Brain pericyte (primary cell): ENCODE results near the gene GNA15.

ENCODE experiments used
- DNase-seq: peaks from one replicate; pipeline ENCODE4 v3.0.0-alpha.2; 2012; ENCODE audit warnings: low read depth, low spot score

GNA15 gene

DNA sequence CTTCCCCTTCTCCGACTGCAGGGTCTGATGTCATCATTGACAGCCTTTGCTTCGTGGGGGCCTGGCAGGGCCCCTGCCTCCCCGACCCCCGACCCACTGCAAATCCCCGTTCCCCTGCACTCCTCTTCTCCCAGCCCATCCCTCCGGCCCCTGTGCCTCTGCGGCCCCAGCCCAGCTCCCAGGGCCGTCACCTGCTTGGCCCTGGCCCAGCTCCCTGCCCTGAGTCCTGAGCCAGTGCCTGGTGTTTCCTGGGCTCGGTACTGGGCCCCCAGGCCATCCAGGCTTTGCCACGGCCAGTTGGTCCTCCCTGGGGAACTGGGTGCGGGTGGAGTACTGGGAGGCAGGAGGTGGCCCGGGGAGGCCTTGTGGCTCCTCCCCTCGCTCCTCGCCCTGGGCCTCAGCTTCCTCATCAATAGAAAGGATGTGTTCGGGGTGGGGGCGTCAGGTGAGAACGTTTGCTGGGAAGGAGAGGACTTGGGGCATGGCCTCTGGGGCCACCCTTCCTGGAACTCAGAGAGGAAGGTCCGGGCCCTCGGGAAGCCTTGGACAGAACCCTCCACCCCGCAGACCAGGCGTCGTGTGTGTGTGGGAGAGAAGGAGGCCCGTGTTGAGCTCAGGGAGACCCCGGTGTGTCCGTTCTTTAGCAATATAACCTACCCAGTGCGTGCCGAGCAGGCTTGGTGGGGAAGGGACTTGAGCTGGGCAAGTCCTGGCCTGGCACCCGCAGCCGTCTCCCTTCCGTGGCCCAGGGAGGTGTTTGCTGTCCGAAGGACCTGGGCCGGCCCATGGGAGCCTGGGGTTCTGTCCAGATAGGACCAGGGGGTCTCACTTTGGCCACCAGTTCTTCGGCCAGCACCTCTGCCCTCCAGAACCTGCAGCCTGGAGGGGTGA is 72.7 kb downstream of the GNA15 start:
- no peak for DNase-seq

DNA sequence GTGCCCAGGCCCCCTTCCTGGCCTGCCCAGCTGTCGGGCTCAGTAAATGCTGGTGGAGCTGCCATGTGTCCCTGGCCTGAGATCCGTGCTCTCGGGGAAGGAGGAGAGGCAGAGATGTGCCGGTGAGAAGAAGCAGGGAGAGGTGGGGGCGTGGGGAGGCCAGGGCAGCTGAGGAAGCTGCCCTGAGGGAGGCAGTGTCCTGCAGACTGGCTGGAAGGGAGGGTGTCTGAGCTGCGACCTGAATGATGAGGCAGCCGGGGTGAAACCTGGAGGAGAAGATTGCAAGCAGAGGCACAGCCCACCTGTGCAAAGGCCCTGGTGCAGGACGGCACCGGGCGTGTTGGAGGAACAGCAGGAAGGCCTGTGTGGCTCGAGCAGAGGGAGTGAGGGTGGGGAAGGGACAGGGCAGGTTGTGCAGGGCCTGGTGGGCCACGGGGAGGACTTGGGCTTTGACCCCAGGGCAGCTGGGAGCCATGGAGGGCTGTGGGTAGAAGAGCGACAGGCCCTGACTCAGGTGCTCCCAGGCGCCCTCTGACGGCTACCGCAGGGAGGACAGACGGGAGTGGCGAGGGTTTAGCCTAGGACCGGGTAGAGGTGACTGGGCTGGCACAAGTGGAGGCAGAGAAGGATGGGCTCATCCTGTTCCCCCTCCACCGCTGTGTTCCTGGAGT is 74.6 kb downstream of the GNA15 start:
- no peak for DNase-seq

DNA sequence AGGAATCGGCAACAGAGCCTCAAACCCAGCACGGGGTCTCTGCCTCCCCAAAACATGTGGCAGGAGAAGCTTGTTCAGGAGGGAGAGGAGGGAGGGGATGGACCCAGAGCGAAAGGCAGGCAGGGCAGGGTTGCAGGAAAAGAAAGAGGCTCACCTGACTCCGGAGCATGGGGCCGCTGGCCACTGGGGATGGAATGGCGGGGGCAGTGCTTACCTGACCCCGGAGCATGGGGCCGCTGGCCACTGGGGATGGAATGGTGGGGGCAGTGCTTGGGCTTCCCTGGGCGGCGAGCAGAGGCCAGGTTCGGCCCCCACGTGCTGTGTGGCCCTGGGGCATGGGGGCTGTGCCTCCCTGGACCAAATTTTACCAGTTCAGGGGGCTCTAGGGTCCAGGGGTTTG is 75.4 kb downstream of the GNA15 start:
- DNase-seq = no peak

DNA sequence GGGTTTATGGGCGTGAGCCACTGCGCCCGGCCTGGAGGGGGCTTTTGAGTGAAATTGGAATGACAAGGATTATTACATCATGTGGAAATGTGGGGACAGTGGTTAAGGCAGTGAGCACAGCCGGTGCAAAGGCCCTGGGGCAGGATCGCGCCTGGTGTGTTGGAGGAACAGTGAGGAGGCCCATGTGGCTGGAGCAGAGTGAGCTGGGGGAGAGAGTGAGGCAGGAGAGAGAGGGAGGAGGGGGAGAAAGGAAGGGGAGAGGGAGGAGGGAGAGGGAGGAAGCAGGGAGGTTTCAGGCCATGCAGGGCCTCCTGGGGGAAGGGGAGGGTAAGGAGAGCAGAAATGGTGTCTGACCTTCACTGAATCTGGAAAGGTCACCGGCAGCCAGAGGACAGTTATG is 77.3 kb downstream of the GNA15 start:
- no peak for DNase-seq
